NK-92 (cell line): ENCODE data around the gene RAD9A.
A peak's percentile ranks its signal among the peaks of the same experiment; 100 is the strongest.
"Not testable (repeated sequence)": the region's sequence is repeated elsewhere in the genome, so short reads cannot be mapped to it uniquely, and the experiment has no call there.

Experiments used
- DNase-seq: peaks from one replicate; lab custom pipeline; 2025; ENCODE audit not compliant: unreplicated experiment; lab: John Stamatoyannopoulos, UW

RAD9A gene

DNA sequence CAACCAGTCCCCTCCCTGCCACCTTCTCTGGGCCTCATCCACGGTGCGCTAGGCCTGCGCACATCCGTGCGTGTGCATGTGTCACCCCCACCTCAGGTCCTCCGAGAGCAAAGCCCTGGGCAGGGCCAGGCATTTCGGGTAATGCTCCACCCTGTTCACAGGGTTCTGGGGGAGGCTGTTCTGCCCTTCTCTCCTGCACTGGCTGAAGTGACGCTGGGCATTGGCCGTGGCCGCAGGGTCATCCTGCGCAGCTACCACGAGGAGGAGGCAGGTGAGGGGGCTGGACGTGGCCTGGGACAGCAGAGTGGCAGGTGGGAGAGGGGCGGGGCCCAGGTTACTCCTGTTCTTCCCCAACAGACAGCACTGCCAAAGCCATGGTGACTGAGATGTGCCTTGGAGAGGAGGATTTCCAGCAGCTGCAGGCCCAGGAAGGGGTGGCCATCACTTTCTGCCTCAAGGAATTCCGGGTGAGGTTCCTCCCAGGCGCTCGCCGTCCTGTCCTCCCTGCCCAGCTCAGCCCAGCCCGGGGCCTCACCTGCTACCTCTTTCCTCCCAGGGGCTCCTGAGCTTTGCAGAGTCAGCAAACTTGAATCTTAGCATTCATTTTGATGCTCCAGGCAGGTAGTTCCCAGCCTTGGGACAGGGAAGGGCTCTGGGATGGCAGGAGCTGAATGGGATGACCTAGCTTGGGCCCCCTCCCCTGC is 3.9 kb downstream of the RAD9A start:
- no peak for DNase-seq

DNA sequence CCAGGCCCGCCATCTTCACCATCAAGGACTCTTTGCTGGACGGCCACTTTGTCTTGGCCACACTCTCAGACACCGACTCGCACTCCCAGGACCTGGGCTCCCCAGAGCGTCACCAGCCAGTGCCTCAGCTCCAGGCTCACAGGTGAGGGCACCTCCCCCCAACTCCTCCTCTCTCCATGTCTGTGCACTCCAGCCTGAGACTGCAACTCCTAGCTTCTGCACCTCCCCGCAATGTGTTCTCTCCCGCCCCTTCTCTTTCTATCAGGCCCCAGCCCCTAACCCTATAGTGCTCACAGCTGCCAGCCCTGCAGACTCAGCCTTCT is 4.4 kb downstream of the RAD9A start:
- DNase-seq = no peak

DNA sequence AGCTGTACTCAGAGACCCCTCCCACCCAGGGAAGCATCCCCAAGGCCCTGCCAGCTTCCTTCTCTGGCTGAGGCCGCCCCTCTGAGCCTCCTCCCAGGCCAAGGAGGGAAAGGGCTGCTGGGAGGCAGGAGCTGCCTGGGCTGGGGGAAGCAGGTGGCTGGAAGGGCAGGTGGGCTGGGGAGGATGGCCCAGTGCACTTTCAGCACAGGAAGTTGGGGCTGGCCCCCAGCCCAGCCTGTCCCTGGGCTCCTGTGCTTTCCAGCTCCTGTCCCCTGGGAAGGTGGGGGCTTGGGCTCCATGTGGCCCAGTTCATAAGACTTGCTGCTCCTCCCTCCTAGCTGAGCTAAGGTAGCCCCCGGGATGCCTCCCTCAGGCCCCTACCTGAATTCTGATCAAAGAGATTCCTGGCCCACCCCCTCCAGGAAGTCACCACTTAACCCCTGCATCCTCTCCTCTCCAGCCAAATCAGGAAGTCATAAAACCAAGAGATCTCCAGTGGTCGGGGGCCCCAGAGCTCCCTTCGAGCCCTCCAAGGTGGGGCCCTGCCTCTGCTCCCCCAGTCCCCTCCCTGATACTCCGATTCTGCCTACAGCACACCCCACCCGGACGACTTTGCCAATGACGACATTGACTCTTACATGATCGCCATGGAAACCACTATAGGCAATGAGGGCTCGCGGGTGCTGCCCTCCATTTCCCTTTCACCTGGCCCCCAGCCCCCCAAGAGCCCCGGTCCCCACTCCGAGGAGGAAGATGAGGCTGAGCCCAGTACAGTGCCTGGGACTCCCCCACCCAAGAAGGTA is 5.0 kb downstream of the RAD9A start:
- no peak for DNase-seq

DNA sequence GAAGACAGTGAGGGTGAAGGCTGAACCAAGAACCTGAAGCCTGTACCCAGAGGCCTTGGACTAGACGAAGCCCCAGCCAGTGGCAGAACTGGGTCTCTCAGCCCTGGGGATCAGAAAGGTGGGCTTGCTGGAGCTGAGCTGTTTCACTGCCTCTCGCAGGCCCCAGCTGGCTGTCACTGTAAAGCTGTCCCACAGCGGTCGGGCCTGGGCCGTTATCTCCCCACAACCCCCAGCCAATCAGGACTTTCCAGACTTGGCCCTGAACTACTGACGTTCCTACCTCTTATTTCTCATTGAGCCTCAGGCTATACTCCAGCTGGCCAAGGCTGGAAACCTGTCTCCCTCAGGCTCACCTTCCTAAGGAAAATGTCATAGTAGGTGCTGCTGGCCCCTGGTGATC is 5.8 kb downstream of the RAD9A start:
- no peak for DNase-seq

DNA sequence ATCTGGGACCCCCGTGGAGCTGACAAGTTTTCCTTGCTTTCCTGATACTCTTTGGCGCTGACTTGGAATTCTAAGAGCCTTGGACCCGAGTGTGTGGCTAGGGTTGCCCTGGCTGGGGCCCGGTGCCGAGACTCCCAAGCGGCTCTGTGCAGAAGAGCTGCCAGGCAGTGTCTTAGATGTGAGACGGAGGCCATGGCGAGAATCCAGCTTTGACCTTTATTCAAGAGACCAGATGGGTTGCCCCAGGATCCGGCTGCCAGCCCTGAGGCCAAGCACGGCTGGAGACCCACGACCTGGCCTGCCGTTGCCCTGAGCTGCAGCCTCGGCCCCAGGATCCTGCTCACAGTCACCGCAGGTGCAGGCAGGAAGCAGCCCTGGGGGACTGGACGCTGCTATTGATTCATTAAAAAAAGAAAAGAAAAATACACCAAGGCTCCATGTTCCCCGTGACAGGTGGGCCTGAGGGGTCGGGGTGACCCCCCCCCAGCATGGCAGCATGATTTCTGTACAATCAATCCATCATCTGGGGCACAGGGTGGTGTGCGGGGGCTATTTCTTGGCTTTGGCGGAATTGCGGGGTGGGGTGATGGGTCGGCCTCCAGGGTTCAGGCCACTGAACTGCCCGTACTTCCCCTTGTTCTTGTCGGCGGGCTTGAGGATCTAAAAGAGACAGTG is 6.3 kb downstream of the RAD9A start:
- DNase-seq = no peak

DNA sequence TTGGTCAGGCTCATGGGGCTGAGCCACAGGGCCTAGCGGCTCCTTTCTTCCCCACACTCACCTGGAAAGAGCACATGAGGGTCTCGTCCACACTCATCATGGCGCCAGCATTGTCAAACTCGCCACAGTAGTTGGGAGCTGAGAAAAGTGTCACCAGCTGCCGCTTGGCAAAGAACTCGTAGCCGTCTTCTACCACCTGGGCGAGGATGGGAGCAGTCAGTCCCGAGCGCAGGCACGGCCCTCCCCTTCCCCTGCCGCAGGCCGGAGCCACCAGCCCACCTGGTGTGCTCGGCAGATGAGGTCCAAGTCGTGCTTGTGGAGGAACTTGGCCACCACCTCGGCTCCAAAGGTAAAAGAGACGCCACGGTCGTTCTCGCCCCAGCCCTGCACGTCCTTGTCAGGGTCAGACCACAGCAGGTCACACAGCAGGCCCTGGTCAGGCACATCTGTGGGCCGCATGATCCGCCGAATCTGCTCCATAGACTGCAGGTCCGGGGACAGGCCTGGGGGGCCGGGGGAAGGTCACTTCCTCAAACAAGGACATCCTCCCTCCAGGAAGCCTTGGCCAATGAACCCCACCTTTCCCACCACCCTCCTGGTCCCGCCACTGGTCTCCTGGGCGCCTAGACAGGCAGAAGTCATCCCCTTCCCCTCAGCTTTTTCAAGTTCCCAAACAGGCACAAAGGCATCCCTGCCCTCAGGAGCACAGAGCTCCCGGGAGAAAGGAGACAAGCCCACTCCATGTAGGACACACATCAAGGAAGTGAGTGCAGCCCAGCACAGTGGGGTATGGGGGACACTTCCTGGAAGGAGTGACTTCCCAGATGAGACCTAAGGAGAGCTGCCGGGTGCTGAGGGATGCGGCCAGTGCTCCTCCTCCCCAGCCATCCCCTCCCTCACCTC is 7.1 kb downstream of the RAD9A start:
- DNase-seq = no peak

DNA sequence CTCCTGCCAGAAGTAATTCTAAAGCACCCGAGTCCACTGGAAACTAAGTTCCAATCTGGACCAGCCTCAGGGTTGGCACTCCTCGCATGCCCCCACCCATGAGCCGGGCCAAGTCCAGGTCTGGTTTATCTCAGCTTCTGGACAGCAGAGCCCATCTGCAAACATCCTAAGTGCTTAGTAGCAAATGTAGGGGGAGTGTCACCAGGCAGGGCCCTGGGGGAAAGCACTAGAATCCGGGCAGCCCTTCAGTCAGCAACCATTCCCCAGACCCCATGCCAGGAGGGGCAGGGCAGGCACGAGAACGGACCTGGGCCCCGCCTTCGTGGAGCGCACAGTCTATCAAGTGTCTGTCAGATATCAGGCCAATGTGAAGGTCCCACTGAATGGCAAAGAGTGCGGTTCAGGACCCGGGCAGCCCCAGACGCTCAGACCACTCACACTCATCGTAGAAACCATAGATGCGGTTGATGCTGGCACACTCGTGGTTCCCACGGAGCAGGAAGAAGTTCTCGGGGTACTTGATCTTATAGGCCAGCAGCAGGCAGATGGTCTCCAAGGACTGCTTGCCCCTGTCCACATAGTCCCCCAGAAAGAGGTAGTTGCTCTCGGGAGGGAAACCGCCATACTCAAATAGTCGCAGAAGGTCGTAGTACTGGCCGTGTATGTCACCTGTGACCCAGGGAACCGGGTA is 8.6 kb downstream of the RAD9A start:
- no peak for DNase-seq

DNA sequence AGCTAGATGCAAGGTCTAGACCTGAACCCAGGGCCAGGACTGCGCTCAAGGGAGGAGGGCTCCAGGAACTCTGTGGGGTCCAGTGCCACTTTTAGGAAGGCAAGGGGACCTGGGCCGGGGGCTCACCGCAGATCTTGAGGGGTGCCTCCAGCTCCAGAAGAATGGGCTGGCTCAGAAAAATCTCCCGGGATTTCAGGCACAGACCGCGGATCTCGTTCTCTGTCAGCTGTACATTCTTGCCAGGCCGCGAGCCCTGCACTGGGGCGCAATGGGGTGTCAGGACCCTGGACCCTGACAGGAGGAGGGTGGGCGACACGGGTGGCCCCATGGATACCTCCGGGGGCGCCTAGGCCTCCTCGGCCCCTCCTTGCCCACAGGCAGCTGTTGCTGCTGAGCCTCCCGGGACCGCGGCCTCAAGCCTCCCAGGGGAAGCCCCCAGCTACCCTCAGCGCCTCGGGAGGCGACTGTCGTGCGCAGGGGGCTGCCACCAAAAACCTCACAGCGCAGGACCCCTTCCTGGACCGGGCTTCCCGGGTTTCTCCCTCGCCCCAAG is 9.2 kb downstream of the RAD9A start:
- no peak for DNase-seq

DNA sequence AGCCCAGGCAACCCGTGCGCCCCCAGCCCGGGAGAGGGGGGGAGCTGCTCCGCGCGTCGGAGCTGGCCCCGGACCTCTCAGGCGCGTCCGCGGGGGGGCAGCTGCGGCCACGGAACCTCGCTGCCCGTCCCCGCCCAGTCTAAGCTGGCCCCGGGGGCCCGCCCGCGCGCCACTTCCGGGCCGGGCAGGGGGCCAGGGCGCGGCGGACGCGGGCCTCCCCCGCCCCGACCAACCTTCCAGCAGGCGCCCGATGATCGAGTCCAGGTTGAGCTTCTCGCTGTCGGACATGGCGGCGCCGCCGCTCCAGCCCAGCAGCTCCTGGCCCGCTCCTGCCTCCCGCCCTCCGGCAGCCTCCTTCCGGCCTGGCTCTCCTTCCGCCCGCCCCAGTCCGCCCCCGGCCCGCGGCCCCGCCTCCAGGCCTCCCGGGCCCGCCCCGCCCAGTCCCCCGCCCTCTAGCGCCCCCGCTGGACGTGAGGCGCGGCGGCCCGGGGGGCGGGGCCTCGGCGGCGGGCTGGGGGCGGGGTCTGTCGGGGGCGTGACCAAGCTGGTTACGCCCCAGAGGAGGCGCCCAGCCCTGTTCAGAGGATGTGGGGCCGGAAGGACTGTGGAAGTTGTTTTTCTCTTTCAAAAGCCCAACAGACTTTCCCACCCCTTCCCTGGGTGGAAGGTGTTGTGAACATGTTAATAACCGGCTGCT is 9.9 kb downstream of the RAD9A start, which contains the start of gene PPP1CA:
Gene PPP1CA, minus strand, starts transcription at position 364 of the 697 bp plus-strand sequence. Its CDS starts 76 bp downstream, at position 288.
- DNase-seq = peak; percentile 47

DNA sequence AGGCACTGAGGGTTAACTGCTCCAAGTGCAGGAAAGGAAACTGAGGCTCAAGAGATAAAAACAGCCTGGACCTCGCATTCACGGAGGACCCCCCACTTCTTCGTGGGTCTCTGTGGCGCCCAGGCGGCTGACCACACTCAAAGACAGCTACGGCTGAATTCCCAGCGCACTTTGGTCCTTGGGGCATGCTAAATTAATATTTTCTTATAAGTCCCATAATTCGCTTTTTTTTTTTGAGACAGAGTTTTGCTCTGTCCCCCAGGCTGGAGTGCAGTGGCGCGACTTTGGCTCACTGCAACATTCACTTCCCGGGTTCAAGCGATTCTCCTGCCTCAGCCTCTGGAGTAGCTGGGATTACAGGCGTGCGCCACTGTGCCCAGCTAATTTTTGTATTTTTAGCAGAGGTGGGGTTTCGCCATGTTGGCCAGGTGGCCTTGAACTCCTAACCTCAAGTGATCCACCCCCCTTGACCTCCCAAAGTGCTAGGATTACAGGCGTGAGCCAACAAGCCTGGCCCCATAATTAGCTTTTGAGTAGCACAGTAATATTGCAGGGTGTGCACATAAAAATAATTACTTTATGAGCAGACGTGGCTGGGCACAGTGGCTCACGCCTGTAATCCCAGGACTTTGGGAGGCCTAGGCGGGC is 10.5 kb downstream of the RAD9A start:
- DNase-seq = not testable (repeated sequence)

DNA sequence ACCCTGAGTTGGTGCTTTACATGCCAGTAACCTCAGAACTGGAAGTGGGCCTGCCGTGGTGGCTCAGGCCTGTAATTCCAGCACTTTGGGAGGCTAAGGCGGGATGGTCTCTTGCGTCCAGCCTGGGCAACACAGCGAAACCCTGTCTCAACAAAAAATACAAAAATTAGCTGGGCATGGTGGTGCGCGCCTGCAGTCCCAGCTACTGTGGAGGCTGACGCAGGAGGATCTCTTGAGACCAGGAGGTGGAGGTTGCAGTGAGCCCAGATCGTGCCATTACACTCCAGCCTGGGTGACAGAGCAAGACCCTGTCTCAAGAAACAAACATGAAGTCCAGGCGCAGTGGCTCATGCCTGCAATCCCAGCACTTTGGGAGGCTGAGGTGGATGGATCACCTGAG is 11.3 kb downstream of the RAD9A start:
- DNase-seq = not testable (repeated sequence)

DNA sequence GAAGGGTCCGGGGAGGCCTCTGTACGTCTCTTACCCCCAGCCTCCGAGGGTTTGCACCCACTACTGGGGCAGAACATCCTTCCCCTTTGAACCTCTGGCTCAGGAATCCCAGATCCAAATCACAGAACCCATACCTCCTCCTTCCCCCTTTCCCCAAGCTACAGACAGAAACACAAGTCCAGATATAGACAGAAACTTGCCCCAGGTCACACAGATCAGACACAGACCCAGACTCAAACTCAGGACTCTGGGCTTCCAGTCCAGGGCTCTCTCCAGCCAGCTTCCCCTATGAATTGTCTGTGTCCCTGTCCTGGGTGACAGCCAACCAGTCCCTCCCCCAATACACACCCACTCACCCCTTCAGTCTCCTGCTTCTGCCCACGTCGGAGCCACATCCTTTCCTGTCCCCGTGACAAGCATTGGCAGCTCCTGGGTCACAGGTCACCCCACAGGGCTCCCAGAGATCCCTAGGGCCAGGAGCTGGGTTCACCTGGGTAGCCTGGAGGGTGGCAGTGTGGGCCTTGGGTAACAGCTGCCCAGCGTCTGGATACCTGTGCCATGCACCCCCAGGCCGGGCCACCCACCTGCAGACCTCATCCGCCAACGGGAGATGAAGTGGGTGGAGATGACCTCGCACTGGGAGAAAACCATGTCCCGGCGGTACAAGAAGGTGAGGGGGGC is 12.9 kb downstream of the RAD9A start:
- DNase-seq = no peak

DNA sequence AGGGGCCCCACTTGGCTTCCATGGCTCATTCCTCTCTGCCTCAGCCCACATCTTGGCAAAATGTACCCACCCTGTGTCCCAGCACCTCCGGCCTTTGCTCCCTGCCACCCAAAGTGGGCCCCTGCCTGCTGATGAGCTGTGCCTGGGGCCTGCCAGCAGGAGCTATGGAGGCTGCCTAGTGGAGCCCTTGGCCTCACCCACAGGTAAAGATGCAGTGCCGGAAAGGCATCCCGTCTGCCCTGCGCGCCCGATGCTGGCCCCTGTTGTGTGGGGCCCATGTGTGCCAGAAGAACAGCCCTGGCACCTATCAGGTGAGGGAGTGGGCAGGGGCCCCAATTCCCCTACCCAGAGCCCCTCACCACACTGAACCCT is 13.4 kb downstream of the RAD9A start:
- no peak for DNase-seq

DNA sequence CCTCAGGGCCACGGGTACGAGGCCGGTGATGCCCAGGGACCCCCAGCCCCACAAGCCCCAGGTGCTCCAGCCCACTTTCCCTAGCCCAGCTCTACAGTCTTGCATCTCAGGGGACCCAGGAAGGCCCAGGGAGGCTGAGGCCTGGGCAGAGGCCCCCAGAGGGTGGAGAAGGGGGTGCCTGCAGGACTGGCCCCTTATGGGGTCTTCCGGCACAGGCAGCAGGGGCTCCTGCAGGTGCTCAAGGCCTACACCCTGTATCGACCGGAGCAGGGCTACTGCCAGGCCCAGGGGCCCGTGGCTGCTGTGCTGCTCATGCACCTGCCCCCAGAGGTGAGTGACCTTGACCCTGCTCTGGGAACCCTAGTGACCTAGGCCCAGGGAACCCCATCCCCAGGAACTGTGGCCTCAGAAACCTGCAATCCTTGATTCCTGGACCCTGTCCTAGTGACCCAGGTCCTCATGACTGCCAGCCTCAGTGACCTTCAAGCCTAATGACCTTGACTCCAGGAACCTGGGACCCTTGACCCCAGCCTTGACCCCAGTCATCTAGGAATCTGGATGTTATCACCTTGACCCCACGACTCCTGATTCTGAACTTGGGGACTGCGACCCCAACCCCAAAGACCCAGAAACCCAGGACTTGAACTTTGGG is 14.0 kb downstream of the RAD9A start:
- DNase-seq = no peak

DNA sequence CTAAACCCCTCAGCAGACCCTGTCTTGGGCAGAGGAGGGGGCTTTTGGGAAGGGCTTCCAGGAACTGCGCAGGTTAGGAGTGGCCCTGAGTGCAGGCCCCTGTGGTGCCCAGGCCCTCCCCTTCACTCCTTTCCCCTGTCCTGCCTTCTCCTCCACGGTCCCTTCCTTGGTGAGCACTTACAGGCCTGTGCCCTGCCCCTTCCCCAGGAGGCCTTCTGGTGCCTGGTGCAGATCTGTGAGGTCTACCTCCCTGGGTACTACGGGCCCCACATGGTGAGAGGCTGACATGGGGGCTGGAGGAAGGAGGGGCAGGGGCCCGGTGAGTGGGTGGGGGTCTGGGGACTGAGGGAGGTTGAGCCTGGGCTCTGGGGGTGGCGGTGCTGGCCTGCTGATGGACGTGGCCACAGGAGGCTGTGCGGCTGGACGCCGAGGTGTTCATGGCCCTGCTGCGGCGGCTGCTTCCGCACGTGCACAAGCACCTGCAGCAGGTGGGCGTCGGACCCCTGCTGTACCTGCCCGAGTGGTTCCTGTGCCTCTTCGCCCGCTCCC is 14.7 kb downstream of the RAD9A start:
- DNase-seq = no peak

DNA sequence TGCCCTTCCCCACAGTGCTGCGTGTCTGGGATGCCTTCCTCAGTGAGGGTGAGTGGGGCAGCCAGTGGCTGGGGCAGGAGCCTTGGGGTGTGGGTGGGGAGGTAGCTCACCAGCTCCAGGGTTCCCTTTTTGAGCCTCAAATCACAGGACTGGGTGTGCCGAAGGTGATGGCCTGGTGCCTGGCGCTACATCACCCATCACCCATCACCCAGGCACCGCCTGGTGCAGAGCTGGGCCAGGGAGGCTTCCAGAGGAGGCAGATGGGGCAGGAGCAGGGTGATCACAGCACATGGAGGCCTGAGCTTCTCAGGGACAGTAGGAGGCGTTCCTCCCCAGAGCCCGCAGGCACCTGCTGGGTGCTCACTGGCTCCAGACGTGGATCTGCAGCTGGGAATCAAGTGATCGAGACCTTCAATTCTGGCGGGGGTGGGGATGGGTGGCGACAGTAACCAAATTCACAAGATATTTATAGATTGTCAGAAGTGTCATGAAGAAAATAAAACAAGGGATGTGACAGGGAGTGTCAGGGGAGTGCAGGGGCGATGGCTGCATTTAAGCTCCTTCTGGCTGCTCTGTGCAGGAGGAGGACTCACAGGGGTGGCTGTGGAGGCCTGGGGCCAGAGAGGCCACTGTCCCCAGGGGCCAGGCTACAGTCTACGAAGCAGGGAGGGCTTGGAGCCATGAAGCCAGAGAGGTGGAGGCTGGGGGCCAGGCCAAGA is 15.3 kb downstream of the RAD9A start:
- DNase-seq = no peak

DNA sequence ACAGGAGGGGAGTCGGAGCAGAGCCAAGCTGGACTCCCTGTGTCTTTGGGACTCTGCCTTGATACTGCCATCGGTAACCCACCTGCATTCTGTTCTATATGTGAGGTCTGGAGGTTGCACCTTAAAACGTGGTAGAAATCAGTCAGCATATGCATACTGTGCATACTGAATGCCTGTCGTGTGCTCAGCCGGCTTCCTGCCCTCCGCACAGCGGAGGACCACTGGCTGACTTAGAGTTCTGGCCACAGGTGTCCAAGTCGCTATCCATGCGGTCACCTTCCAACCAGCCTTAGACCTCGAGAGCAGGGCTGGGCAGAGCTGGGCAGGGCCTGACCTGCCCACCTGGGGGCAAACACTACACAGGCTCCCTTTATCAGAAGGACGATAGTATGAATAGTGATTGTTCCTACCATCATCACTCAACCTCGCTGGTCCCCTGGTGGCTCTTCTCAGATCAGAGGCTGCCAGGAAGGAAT is 15.9 kb downstream of the RAD9A start:
- no peak for DNase-seq
